HepG2 (cell line): ENCODE data around the gene CABP5. TPM values are rescaled to one million over a fixed set of nuclear protein-coding genes. Genes with fewer than 3 reads are reported as not detected.
"Not testable (repeated sequence)": the region's sequence is repeated elsewhere in the genome, so short reads cannot be mapped to it uniquely, and the experiment has no call there.

Experiments
- ATAC-seq: fragments of 200-7000 bp; cut with Tn5 transposase; 3 replicates; pipeline ENCODE4 v1.9.1; 2020; ENCODE audit warnings: mild to moderate bottlenecking, moderate library complexity
- Bru-seq: library from RNA; stranded (reverse); fragments of 400-500 nt; gene quantifications from one replicate; lab custom pipeline; 2021; lab: Mats Ljungman, UMichigan
- BruChase-seq, 2 experiments: library from RNA; stranded (reverse); fragments of 400-500 nt; gene quantifications; one replicate each; lab custom pipeline; 2021; lab: Mats Ljungman, UMichigan
- BruUV-seq: library from RNA; stranded (reverse); fragments of 400-500 nt; replicated peaks from 2 replicates; lab custom pipeline; 2021; lab: Mats Ljungman, UMichigan
- CTCF ChIA-PET: fragments of 300-600 bp; formaldehyde crosslinking; extraction: SDS; loops from one replicate; lab custom pipeline; 2021; ENCODE audit warnings: low total read pairs, inconsistent platforms, low intra/inter-chr PET ratio; lab: Yijun Ruan, JAX
- POLR2A ChIA-PET: fragments of 350-600 bp; sonication (Branson Sonifier 250); formaldehyde crosslinking; loops from one replicate; lab custom pipeline; 2020; ENCODE audit warnings: antibody characterized with exemption, inconsistent platforms; lab: Yijun Ruan, JAX
- DNase-seq: peaks from one replicate; pipeline ENCODE4 v3.0.0-alpha.2; 2015; ENCODE audit warnings: low spot score
- FAIRE-seq: peaks from 3 replicates; lab custom pipeline; 2011; peaks lifted over from hg19 to GRCh38; lab: Jason Lieb, UNC
- H2AFZ ChIP-seq: one replicate; pipeline ENCODE4 v1.6.1; 2011; ENCODE audit warnings: low read length, inconsistent platforms
- H3K27ac ChIP-seq: fragments of 300-600 bp; 3 replicates; pipeline ENCODE4 v1.8.0; 2011; ENCODE audit warnings: mixed run types, mild to moderate bottlenecking, mixed read lengths, low read length, inconsistent platforms; ENCODE audit not compliant: insufficient read depth; ENCODE audit errors: extremely low read length
- H3K27me3 ChIP-seq, 2 experiments: fragments of 200-600 bp in 1 of 2; 2 replicates in 1 of 2; 3 replicates in 1 of 2; pipeline versions ENCODE4 v1.6.0 to v1.8.0; 2011; ENCODE audit warnings: low read length in 2 of 2, mild to moderate bottlenecking in 2 of 2, moderate library complexity in 2 of 2, inconsistent platforms in 1 of 2; ENCODE audit not compliant: insufficient read depth in 2 of 2, control insufficient read depth in 1 of 2
- H3K36me3 ChIP-seq, 2 experiments: fragments of 200-600 bp in 1 of 2; replicated peaks in 1 of 2; 2 replicates in 1 of 2; 3 replicates in 1 of 2; pipeline versions ENCODE4 v1.5.1 to v1.8.0; 2011; ENCODE audit warnings: low read length in 2 of 2, inconsistent platforms in 1 of 2; ENCODE audit not compliant: insufficient read depth in 2 of 2, control insufficient read depth in 1 of 2
- H3K4me1 ChIP-seq: 2 replicates; pipeline ENCODE4 v1.5.1; 2012; ENCODE audit warnings: low read length, inconsistent platforms; ENCODE audit not compliant: insufficient read depth
- H3K4me2 ChIP-seq: 2 replicates; pipeline ENCODE4 v1.6.0; 2011; ENCODE audit warnings: low read depth, low read length, inconsistent platforms
- H3K4me3 ChIP-seq, 3 experiments: fragments of 200-600 bp in 1 of 3; sonication (generic), shearing (Covaris generic) in 1 of 3; replicated peaks in 1 of 3; 2 replicates each; pipeline ENCODE4 v1.5.1; 2011 to 2016; ENCODE audit warnings: low read length in 3 of 3, inconsistent platforms in 2 of 3, low read depth in 2 of 3, mild to moderate bottlenecking in 2 of 3, control low read depth in 1 of 3, mixed read lengths in 1 of 3; ENCODE audit not compliant: insufficient read depth in 1 of 3
- H3K79me2 ChIP-seq: one replicate; pipeline ENCODE4 v1.6.1; 2011; ENCODE audit warnings: low read length, inconsistent platforms; ENCODE audit not compliant: insufficient read depth
- H3K9ac ChIP-seq: 2 replicates; pipeline ENCODE4 v1.6.0; 2011; ENCODE audit warnings: mild to moderate bottlenecking, low read depth, low read length, inconsistent platforms; ENCODE audit not compliant: insufficient read depth
- H3K9me3 ChIP-seq: 2 replicates; pipeline ENCODE4 v1.5.1; 2012; ENCODE audit warnings: mild to moderate bottlenecking, low read length
- H4K20me1 ChIP-seq: 2 replicates; pipeline ENCODE4 v1.6.0; 2011; ENCODE audit warnings: inconsistent platforms, mild to moderate bottlenecking, low read length, moderate library complexity; ENCODE audit not compliant: insufficient read depth
- HNRNPLL ChIP-seq: fragments of 200-400 bp; formaldehyde crosslinking; IDR thresholded peaks from 2 replicates; pipeline ENCODE4 v1.6.1; 2017; ENCODE audit warnings: mild to moderate bottlenecking, low read depth, low read length; ENCODE audit not compliant: poor library complexity, severe bottlenecking
- ZNF770 ChIP-seq: sonication (generic); formaldehyde crosslinking; IDR thresholded peaks from 2 replicates; pipeline ENCODE4 v1.5.0; 2020; ENCODE audit warnings: mild to moderate bottlenecking, missing genetic modification reagents
- WGBS: methylation state at CpG from one replicate; pipeline ENCODE4 v1.1.6; 2017; ENCODE audit warnings: low lambda C conversion rate; 5-methylcytosine and 5-hydroxymethylcytosine counted together
- in situ Hi-C: cut with HindIII; loops from 2 replicates; pipeline ENCODE4 v1.10.0; 2017; ENCODE audit warnings: low pct_unique_long_range_greater_than_20kb; ENCODE audit not compliant: extremely low pct_ligation_motif_present
- intact Hi-C: fragments of 100-400 bp; cut with micrococcal nuclease; formaldehyde crosslinking; loops from one replicate; pipeline ENCODE4 v1.10.0; 2022; ENCODE audit not compliant: unreplicated experiment
- long read RNA-seq, 2 experiments: library from RNA in 1 of 2; library from polyadenylated mRNA in 1 of 2; stranded (forward) in 1 of 2; unstranded in 1 of 2; transcript quantifications; one replicate each; pipeline ENCODE4 v2.0.0, GENCODE V29; 2019 to 2022
- polyA minus RNA-seq, 3 experiments: library from RNA; depleted of rRNA, polyadenylated mRNA; stranded (reverse); fragments of >200 nt; gene quantifications; 2 replicates each; pipeline ENCODE4 v1.2.3, GENCODE V29; 2011; ENCODE audit warnings: low replicate concordance in 1 of 3
- polyA plus RNA-seq, 8 experiments: library from polyadenylated mRNA; depleted of rRNA in 3 of 8; stranded (reverse) in 7 of 8; unstranded in 1 of 8; fragments of >200 nt; fragmentation: Illumina TruSeq in 4 of 8; extraction: Trizol in 4 of 8; gene quantifications; 2 replicates each; pipeline versions ENCODE4 v1.2.1 to v1.2.3, GENCODE V29; 2011 to 2016; ENCODE audit warnings: low read depth in 4 of 8, missing spikeins in 1 of 8, mixed read lengths in 1 of 8; ENCODE audit not compliant: insufficient read depth in 1 of 8
- total RNA-seq, 5 experiments: library from RNA; depleted of rRNA; stranded (reverse); fragments of >200 nt; fragmentation: Illumina TruSeq; extraction: Trizol; gene quantifications; 2 replicates each; pipeline ENCODE4 v1.2.3, GENCODE V29; 2016; ENCODE audit warnings: low read depth in 1 of 5

Gene CABP5
- total RNA-seq (2016; rRNA removed; fragmentation: Illumina TruSeq; extraction: Trizol) (not detected in 2 replicates), polyA plus RNA-seq (2011; rRNA removed) (not detected in 2 replicates), polyA minus RNA-seq (2011; rRNA and poly(A)+ RNA removed; ENCODE audit: low replicate concordance) (not detected in 2 replicates), Bru-seq, nascent RNA (not detected), BruChase-seq, experiment 1, labeled RNA remaining after a 6-hour chase (not detected), BruChase-seq, experiment 2, labeled RNA remaining after a 2-hour chase (not detected)
- not detected in 2 replicates for total RNA-seq (2016; cell fraction: cytosol; rRNA removed; fragmentation: Illumina TruSeq; extraction: Trizol; ENCODE audit: low read depth)
- total RNA-seq (2016; cell fraction: insoluble cytoplasmic fraction; rRNA removed; fragmentation: Illumina TruSeq; extraction: Trizol): not detected in 2 replicates
- total RNA-seq (2016; cell fraction: membrane; rRNA removed; fragmentation: Illumina TruSeq; extraction: Trizol): not detected in 2 replicates
- total RNA-seq (2016; cell fraction: nucleus; rRNA removed; fragmentation: Illumina TruSeq; extraction: Trizol): not detected in 2 replicates
- polyA plus RNA-seq (2011; cell fraction: cytosol; rRNA removed): not detected in 2 replicates
- not detected in 2 replicates for polyA plus RNA-seq (2011; cell fraction: nucleus; rRNA removed)
- polyA plus RNA-seq (2012): not detected in 2 replicates
- polyA plus RNA-seq (2016; cell fraction: cytosol; fragmentation: Illumina TruSeq; extraction: Trizol; ENCODE audit: low read depth): not detected in 2 replicates
- not detected in 2 replicates for polyA plus RNA-seq (2016; cell fraction: insoluble cytoplasmic fraction; fragmentation: Illumina TruSeq; extraction: Trizol; ENCODE audit: low read depth)
- polyA plus RNA-seq (2016; cell fraction: membrane; fragmentation: Illumina TruSeq; extraction: Trizol; ENCODE audit: low read depth): not detected in 2 replicates
- not detected in 2 replicates for polyA plus RNA-seq (2016; cell fraction: nucleus; fragmentation: Illumina TruSeq; extraction: Trizol; ENCODE audit: insufficient read depth, low read depth)
- polyA minus RNA-seq (2011; cell fraction: cytosol; rRNA and poly(A)+ RNA removed): not detected in 2 replicates
- polyA minus RNA-seq (2011; cell fraction: nucleus; rRNA and poly(A)+ RNA removed): not detected in 2 replicates
- long read RNA-seq, experiment 1: 0 reads
- long read RNA-seq, experiment 2: 0 reads

- FAIRE-seq: no peak
- ChIA-PET POLR2A (no interaction called here), CTCF (no interaction called here)
- BruUV-seq: no TSS peak
- Histone ChIP-seq H2AFZ (no peak within 1 kb of the TSS), H3K9ac (no peak within 1 kb of the TSS), H4K20me1 (no peaks in the 10 kb centered on the region), H3K4me3 (no peak within 1 kb of the TSS), H3K27ac (no peak within 1 kb of the TSS), H3K4me1 (no peaks in the 10 kb centered on the region), H3K36me3 (no peaks in the 10 kb centered on the region), H3K79me2 (no peaks in the 10 kb centered on the region), H3K27me3 (peaks cover 0 to 23% of the 10 kb centered on the region in 2 experiments; a peak in 3 of 5 replicates), H3K9me3 (no peaks in the 10 kb centered on the region), H3K4me2 (no peak within 1 kb of the TSS)
- no peak for DNase-seq
- intact Hi-C loops: no loop called here
- no peak for ATAC-seq
- in situ Hi-C loops: no loop called here
- TF ChIP-seq ZNF770: no peak
- no peak for TF ChIP-seq HNRNPLL
- 12% methylated on average over 9 of the region's 10 CpGs for WGBS
Observed at GRCh38 chr19:48043675-48044258, at the start of gene CABP5. Gene CABP5, minus strand, starts transcription at chr19:48044079. Its CDS starts 157 bp downstream, at chr19:48043922.

GRCh38 chr19:48091111-48091718, 47.3 kb upstream of the CABP5 start:
- BruUV-seq, H3K27ac ChIP-seq, DNase-seq, H4K20me1 ChIP-seq, H3K27me3 ChIP-seq, H3K36me3 ChIP-seq, in situ Hi-C loops, H3K79me2 ChIP-seq, intact Hi-C loops, ATAC-seq, CTCF ChIA-PET, POLR2A ChIA-PET, H3K4me2 ChIP-seq, H3K4me1 ChIP-seq, H3K9me3 ChIP-seq, H3K4me3 ChIP-seq, FAIRE-seq, H2AFZ ChIP-seq, H3K9ac ChIP-seq: not testable (repeated sequence)
- WGBS: 24% methylated on average over 12 of the region's 13 CpGs
